HL-60 (cell line): ENCODE data around the gene PHETA1.

Source experiments
- DNase-seq, 2 experiments: peaks; one replicate each; pipeline ENCODE4 v3.0.0-alpha.2; 2010 to 2020; ENCODE audit warnings: low read depth in 1 of 2, low spot score in 1 of 2
- H3K27ac ChIP-seq: fragments of 250-450 bp; sonication (Bioruptor Pico); replicated peaks from 2 replicates; pipeline ENCODE4 v1.5.1; 2020; ENCODE audit warnings: mild to moderate bottlenecking, moderate library complexity
- H3K27me3 ChIP-seq: fragments of 250-450 bp; sonication (Bioruptor Pico); 2 replicates; pipeline ENCODE4 v1.5.1; 2021; ENCODE audit warnings: mild to moderate bottlenecking, moderate library complexity; ENCODE audit not compliant: insufficient read depth, poor library complexity, severe bottlenecking
- H3K4me3 ChIP-seq: replicated peaks from 2 replicates; pipeline ENCODE4 v1.5.1; 2011; ENCODE audit warnings: mild to moderate bottlenecking, control low read depth, low read length; ENCODE audit not compliant: insufficient read depth
- GABPA ChIP-seq: IDR thresholded peaks from 2 replicates; pipeline ENCODE4 v1.6.1; 2012; ENCODE audit warnings: low read depth
- POLR2AphosphoS5 ChIP-seq: IDR thresholded peaks from 2 replicates; pipeline ENCODE4 v1.6.1; 2012; ENCODE audit warnings: low read depth
- SPI1 ChIP-seq: IDR thresholded peaks from 2 replicates; pipeline ENCODE4 v1.6.1; 2012; ENCODE audit warnings: low read depth, mild to moderate bottlenecking, borderline replicate concordance
- TF ChIP-seq, protein P1 (sequence below): IDR thresholded peaks from 2 replicates; pipeline ENCODE4 v1.6.1; 2012; ENCODE audit warnings: low read depth; ENCODE audit not compliant: insufficient replicate concordance
- TF ChIP-seq, protein P2 (sequence below): IDR thresholded peaks from one replicate; pipeline ENCODE4 v1.5.1; 2011; ENCODE audit warnings: low read length, control low read depth, inconsistent platforms; ENCODE audit not compliant: insufficient read depth

The PHETA1 gene

DNA sequence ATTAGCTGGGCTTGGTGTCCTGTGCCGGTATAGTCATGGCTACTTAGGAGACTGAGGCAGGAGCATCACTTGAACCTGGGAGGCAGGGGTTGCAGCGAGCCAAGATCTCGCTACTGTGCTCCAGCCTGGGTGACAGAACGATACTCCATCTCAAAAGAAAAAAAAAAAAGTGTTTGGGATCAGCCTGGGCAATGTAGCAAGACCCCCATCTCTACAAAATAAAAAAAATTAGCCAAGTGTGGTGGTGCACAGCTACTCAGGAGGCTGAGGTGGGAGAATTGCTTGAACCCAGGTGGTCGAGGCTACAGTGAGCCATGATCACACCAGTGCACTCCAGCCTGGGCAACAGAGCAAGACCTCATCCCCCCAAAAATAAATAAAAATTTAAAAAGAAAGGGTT lies 47.6 kb downstream of the PHETA1 start:
- TF ChIP-seq GABPA (no peak), SPI1 (no peak), POLR2AphosphoS5 (no peak)
- TF ChIP-seq, protein P1, sequence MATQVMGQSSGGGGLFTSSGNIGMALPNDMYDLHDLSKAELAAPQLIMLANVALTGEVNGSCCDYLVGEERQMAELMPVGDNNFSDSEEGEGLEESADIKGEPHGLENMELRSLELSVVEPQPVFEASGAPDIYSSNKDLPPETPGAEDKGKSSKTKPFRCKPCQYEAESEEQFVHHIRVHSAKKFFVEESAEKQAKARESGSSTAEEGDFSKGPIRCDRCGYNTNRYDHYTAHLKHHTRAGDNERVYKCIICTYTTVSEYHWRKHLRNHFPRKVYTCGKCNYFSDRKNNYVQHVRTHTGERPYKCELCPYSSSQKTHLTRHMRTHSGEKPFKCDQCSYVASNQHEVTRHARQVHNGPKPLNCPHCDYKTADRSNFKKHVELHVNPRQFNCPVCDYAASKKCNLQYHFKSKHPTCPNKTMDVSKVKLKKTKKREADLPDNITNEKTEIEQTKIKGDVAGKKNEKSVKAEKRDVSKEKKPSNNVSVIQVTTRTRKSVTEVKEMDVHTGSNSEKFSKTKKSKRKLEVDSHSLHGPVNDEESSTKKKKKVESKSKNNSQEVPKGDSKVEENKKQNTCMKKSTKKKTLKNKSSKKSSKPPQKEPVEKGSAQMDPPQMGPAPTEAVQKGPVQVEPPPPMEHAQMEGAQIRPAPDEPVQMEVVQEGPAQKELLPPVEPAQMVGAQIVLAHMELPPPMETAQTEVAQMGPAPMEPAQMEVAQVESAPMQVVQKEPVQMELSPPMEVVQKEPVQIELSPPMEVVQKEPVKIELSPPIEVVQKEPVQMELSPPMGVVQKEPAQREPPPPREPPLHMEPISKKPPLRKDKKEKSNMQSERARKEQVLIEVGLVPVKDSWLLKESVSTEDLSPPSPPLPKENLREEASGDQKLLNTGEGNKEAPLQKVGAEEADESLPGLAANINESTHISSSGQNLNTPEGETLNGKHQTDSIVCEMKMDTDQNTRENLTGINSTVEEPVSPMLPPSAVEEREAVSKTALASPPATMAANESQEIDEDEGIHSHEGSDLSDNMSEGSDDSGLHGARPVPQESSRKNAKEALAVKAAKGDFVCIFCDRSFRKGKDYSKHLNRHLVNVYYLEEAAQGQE, result no peak
- TF ChIP-seq, protein P2, sequence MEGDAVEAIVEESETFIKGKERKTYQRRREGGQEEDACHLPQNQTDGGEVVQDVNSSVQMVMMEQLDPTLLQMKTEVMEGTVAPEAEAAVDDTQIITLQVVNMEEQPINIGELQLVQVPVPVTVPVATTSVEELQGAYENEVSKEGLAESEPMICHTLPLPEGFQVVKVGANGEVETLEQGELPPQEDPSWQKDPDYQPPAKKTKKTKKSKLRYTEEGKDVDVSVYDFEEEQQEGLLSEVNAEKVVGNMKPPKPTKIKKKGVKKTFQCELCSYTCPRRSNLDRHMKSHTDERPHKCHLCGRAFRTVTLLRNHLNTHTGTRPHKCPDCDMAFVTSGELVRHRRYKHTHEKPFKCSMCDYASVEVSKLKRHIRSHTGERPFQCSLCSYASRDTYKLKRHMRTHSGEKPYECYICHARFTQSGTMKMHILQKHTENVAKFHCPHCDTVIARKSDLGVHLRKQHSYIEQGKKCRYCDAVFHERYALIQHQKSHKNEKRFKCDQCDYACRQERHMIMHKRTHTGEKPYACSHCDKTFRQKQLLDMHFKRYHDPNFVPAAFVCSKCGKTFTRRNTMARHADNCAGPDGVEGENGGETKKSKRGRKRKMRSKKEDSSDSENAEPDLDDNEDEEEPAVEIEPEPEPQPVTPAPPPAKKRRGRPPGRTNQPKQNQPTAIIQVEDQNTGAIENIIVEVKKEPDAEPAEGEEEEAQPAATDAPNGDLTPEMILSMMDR, result no peak

DNA sequence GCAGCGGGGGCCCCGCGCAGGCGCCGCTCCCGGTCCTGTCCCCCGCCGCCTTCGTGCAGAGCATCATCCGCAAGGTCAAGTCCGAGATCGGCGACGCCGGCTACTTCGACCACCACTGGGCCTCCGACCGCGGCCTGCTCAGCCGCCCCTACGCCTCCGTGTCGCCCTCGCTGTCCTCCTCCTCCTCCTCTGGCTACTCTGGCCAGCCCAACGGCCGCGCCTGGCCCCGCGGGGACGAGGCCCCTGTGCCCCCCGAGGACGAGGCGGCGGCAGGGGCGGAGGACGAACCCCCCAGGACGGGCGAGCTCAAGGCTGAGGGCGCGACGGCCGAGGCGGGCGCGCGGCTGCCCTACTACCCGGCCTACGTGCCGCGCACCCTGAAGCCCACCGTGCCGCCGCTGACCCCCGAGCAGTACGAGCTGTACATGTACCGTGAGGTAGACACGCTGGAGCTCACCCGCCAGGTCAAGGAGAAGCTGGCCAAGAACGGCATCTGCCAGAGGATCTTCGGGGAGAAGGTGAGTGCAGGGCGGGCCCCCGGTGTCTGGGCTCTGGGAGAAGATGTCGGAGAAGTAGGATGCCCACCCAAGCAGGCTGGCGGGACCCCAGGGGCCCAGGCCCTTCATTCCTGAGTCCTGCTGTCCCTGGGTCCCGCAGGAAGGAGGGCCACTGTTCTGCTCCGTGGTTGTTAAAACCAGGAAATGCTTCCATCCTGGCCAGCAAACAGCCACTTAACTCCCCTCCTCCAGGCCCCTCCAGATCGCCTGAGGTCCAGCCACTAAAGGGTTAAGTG lies 48.4 kb downstream of the PHETA1 start:
- DNase-seq, result no peak
- no peak for TF ChIP-seq POLR2AphosphoS5

More for the DNA sequence above, 47.6 kb downstream of the PHETA1 start:
- H3K27ac ChIP-seq, result no peak overlapping the region
- no peak overlapping the region for H3K4me3 ChIP-seq
- no peak for DNase-seq
- H3K27me3 ChIP-seq, result no peaks in the 10 kb centered on the region

GRCh38 chr12:111319600-111320257 lies 49.2 kb downstream of the PHETA1 start:
- TF ChIP-seq, protein P1, result no peak
- H3K27me3 ChIP-seq, result no peaks in the 10 kb centered on the region
- DNase-seq, result no peak
- no peak overlapping the region for H3K27ac ChIP-seq
- H3K4me3 ChIP-seq, result no peak overlapping the region

More for the DNA sequence above, 48.4 kb downstream of the PHETA1 start:
- Histone ChIP-seq H3K27me3 (no peaks in the 10 kb centered on the region), H3K27ac (no peak overlapping the region), H3K4me3 (no peak overlapping the region)

DNA sequence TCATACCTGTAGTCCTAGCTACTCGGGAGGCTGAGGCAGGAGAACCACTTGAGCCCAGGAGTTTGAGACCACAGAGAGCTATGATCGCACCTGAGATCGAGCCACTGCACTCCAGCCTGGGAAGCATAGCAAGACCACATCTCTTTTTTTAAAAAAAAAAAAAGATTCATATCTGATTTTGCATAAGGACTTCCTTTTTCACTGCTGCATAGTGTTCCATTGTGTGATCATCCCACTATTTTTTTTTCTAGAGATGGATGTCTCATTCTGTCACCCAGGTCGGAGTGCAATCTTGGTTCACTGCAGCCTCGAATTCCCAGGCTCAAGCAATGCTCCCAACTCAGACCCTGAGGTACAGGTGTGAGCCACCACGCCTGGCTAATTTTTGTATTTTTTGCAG lies 50.4 kb downstream of the PHETA1 start:
- no peak overlapping the region for H3K27ac ChIP-seq
- DNase-seq, result no peak
- TF ChIP-seq, protein P1, result no peak
- TF ChIP-seq GABPA (no peak), SPI1 (no peak), POLR2AphosphoS5 (no peak)
- TF ChIP-seq, protein P2, result no peak
- no peak overlapping the region for H3K4me3 ChIP-seq
- no peaks in the 10 kb centered on the region for H3K27me3 ChIP-seq
